Measurements from ENCODE around the gene SH3D21.

SH3D21 gene

GRCh38 chr1:36330940-36331339 lies 24.8 kb downstream of the SH3D21 start:
- no peak for DNase-seq

GRCh38 chr1:36337830-36338229 lies 31.7 kb downstream of the SH3D21 start:
- DNase-seq, result no peak

- no peak for DNase-seq
These were observed 33.0 kb downstream of the SH3D21 start for GRCh38 chr1:36339215-36339614.

GRCh38 chr1:36339615-36340014 lies 33.4 kb downstream of the SH3D21 start:
- DNase-seq, result no peak

GRCh38 chr1:36341626-36342320 lies 35.6 kb downstream of the SH3D21 start:
- DNase-seq, result no peak

GRCh38 chr1:36342426-36343185 lies 36.4 kb downstream of the SH3D21 start:
- peak; percentile 29 for DNase-seq

GRCh38 chr1:36343651-36344394 lies 37.7 kb downstream of the SH3D21 start:
- no peak for DNase-seq

- DNase-seq, result no peak
These were observed 38.2 kb downstream of the SH3D21 start for GRCh38 chr1:36344395-36344680.

GRCh38 chr1:36345353-36345752 lies 39.2 kb downstream of the SH3D21 start:
- DNase-seq, result no peak

- no peak for DNase-seq
These were observed 40.7 kb downstream of the SH3D21 start for GRCh38 chr1:36346741-36347370.

GRCh38 chr1:36349241-36349671 lies 43.1 kb downstream of the SH3D21 start:
- DNase-seq, result no peak

- DNase-seq, result no peak
These were observed 43.7 kb downstream of the SH3D21 start for GRCh38 chr1:36349839-36350238.

GRCh38 chr1:36350659-36351226 lies 44.6 kb downstream of the SH3D21 start:
- DNase-seq, result no peak

GRCh38 chr1:36351227-36351977 lies 45.2 kb downstream of the SH3D21 start:
- no peak for DNase-seq

- no peak for DNase-seq
These were observed 46.1 kb downstream of the SH3D21 start for GRCh38 chr1:36352125-36352909.

GRCh38 chr1:36352910-36353878 lies 47.0 kb downstream of the SH3D21 start:
- no peak for DNase-seq

GRCh38 chr1:36354486-36354885 lies 48.3 kb downstream of the SH3D21 start:
- DNase-seq, result no peak

GRCh38 chr1:36355811-36356210 lies 49.6 kb downstream of the SH3D21 start:
- no peak for DNase-seq

GRCh38 chr1:36358514-36359084 lies 52.4 kb downstream of the SH3D21 start:
- DNase-seq, result no peak

- DNase-seq, result no peak
These were observed 53.2 kb downstream of the SH3D21 start for GRCh38 chr1:36359383-36359782.

Data from DMS153 (cell line).